ENCODE measurements around the gene CHRNA10.

GRCh38 chr11:3622521-3622920 lies 48.7 kb downstream of the CHRNA10 start:
- TF ChIP-seq CTCF (conservative IDR thresholded peaks at IDR 0.05), result no peak
- no peak for TF ChIP-seq EZH2 (IDR thresholded peaks at IDR 0.05; ENCODE audit: low read depth)

All from PC-9 (cell line).